GM21367 (cell line): ENCODE data around the gene RRP1.
"Not testable (repeated sequence)": the region's sequence is repeated elsewhere in the genome, so short reads cannot be mapped to it uniquely, and the experiment has no call there.

Source experiments
- ATAC-seq: cut with Tn5 transposase; IDR thresholded peaks from one replicate; pipeline ENCODE4 v1.9.1; 2021; ENCODE audit not compliant: unreplicated experiment

RRP1 gene

DNA sequence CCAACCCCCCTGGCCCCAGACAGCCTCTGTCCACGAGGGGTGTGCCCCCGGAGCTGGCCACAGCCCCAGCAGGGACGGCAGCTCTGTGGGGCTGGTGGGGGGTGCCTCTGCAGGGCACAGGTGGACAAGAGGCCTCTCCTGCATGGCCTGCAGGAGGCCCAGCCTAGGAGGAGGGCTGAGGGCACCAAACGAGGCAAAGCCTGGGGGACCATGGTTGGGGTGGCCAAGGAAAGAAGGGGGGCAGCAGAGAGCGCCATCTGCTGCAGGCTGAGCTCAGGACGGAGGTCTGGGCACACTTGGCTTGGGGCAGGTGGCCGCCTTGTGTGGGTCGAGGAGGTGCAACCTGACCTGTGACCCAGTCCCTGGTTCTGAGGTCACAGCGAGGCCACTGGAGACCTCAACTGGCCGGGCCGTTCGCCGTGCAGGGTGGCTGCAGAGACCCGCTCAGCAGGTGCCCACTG is 27.3 kb downstream of the RRP1 start:
- no peak for ATAC-seq

DNA sequence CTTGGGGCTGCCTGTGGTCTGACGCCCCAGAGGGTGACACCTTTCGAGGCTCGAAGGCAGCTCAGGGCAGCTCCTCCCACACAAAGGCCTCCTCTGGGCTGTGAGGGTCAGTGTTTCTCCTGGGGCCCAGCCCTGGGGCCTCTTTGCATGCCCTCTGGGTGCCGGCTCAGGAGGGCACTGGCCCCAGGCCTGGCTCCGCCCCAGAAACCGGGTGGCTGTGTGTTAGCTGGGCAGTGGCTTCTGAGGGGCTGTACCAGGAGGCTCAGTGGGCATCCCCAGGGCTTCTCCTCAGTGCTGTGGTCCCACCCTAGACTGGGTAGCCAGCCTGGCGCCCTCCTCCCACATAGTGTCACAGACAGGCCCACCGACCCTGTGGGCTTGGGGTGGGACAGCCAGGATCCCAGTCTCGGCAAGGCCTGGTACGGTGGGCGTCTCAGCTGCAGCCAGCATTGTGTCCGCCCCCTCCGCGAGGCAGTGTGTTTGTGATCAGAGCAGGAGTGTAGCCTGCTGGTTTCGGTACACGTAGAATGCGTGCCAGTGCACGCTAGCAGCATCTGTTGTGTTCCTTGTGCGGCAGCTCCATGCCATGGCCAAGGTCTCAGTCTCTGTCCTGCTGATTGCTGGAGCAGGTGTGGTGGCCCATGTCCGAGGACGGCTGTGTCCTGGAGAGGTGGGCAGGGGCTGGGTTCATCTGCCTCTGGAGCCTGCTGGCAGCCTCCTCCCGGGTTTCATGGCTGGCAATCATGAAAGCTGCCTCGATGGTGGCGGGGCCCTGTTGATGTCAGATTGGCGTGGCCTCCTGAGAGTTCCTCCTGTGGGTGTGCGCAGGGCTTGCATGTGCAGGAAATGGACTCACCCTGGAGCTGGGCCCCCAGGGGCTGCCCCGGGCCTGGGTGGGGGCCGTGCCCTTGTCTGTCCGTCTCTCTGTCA is 28.0 kb downstream of the RRP1 start:
- no peak for ATAC-seq

GRCh38 chr21:43818685-43819084 is 29.3 kb downstream of the RRP1 start:
- ATAC-seq: no peak

DNA sequence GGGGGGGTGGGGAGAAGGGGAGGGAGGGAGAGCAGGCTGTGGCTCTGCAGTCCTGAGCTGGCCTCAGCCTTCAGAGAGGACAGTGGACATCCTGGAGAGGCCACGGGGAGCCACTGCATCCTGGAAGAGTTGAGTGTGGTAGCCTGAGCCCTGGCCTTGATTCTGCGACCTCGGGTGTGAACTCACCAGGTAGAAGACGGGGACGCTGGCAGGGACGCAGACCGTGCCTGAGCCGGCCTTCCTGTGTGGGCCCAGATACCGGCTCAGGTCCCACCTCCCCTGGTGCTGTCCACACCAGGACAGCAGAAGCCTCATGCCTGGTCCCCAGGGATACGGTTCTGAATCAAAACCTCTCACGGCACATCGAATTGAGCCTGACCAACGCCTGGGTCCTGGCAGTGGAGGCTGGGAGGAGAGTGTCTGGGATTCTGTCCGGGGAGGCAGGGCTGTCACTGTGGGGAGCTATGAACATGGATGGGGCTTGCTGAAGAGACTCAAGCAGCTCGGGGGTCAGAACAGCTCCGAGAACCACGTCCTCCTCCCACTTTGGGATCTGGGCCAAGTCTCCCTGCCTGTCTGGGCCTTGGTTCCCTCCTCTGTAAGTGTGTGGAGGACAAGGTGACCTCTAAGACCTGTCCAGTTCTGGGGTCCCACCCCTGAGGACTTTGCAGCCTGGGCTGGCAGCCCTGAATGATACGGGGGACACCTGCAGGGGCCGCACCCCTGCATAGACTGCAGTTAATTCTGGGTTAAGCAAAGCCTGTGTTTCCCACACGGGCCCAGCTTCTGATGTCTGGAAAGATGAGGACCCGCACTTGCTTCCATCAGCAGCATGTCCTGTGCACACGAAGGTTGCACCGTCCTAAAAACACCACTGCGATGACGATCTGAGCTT is 30.4 kb downstream of the RRP1 start:
- ATAC-seq: no peak

GRCh38 chr21:43820466-43820865 is 31.1 kb downstream of the RRP1 start:
- ATAC-seq: no peak

DNA sequence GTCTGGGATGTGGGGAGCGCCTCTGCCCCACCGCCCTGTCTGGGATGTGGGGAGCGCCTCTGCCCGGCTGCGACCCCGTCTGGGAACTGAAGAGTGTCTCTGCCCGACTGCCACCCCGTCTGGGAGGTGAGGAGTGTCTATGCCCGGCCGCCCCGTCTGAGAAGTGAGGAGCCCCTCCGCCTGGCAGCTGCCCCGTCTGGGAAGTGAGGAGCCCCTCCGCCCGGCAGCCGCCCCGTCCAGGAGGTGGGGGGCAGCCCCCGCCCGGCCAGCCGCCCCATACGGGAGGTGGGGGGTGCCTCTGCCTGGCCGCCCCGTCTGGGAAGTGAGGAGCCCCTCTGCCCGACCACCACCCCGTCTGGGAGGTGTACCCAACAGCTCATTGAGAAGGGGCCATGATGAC is 32.8 kb downstream of the RRP1 start:
- not testable (repeated sequence) for ATAC-seq

DNA sequence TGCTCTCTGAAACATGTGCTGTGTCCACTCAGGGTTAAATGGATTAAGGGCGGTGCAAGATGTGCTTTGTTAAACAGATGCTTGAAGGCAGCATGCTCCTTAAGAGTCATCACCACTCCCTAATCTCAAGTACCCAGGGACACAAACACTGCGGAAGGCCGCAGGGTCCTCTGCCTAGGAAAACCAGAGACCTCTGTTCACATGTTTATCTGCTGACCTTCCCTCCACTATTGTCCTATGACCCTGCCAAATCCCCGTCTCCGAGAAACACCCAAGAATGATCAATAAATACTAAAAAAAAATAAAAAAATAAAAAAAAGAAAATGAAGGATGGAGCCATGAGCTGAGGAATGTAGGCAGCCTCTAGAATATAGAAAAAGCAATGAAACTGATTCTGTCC is 33.4 kb downstream of the RRP1 start:
- ATAC-seq: not testable (repeated sequence)

DNA sequence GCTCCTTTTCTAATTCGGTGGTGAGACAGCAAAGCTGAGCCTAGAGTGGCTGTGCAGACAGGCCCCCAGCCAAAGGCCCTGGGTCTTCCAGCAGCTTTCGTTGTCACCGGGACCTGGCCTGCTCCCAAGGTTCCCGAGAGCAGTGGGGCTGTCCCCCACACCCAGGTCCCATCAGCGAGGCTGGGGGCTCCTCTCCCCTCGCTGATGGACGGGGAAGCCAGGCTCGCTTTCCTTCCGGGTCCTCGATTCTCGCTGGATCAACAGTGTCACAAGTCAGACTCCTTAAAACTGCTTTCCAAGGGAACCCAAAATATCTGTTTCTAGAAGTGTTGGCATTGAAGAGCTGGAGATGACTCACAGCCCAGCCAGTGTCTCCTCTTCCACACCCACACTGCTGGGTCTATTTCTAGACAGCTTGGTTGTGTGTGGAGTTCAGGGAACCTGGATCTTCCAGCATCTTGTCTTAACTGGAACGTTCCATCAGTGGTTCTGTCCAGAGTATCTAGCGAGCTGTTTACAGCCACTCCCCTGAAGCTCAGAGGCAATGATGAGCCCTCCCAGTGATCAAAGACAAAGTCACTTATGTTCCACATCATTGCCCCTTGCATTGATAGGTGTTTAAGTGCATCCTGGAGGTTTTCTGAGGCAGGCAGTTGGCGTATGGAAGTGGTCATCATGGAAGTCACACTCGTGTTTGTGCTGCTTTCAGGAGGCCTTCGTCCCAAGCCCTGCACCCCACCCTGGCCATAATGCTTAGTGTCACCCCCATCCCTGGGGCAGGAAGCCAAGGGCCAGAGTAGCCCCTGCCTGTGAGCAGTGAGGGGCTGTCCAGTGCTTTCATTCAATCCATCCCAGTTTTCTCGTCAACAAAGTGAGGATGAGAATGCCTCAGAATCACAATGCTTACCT is 35.2 kb downstream of the RRP1 start:
- ATAC-seq: no peak

GRCh38 chr21:43825242-43825935 is 36.0 kb downstream of the RRP1 start:
- ATAC-seq: no peak

- no peak for ATAC-seq
Measured at GRCh38 chr21:43825936-43826622, 36.7 kb downstream of the RRP1 start.

- ATAC-seq: no peak
Measured at GRCh38 chr21:43826623-43826974, 37.2 kb downstream of the RRP1 start.

- no peak for ATAC-seq
Measured at GRCh38 chr21:43827015-43827611, 37.7 kb downstream of the RRP1 start.

DNA sequence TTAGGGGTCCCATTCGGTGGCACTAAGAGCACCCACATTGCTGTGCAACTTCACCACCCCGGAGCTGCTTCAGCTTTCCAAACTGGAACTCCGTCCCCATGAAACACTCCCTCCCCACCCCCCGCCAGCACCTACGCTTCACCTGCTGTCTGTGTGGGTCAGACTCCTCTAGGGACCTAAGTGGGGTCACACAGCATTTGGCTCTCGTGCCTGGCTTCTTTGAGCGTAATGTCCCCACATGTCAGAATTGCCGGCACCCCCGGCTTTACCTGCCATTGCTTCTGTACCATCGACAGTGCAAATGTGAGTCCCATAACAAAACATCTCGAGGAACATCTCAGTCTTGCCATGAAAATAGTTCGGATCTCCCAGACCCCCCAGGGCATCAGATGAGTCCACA is 39.8 kb downstream of the RRP1 start:
- ATAC-seq: no peak

GRCh38 chr21:43829575-43830119 is 40.3 kb downstream of the RRP1 start:
- no peak for ATAC-seq

GRCh38 chr21:43832158-43832550 is 42.8 kb downstream of the RRP1 start:
- ATAC-seq: no peak

- no peak for ATAC-seq
Measured at GRCh38 chr21:43832648-43833047, 43.3 kb downstream of the RRP1 start.

- no peak for ATAC-seq
Measured at GRCh38 chr21:43834146-43834905, 44.9 kb downstream of the RRP1 start.

DNA sequence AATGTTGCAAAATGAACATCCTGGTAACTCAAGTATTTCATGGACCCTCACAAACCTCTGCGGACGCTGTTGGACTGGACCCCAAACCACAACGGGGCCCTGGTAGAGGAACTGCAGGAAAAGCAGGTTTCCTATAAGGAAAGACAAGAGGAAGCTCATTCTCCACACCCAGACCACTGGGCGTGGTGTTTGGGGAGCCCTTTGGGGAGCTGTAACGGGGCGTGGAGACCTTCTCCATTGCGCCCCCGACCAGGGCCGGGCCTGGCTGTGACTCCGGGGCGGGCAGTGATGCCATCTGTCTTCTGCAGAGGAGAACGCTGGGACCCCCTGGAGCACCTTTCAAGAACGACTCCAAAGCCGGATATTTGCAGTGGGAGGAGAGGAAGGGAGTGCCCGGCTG is 45.7 kb downstream of the RRP1 start:
- no peak for ATAC-seq
